ENCODE results near the gene VCL. TPM values are rescaled to one million over a fixed set of nuclear protein-coding genes. Genes with fewer than 3 reads are reported as not detected.

The VCL gene
- total RNA-seq, 1 donor from 2014 or later = 130 TPM

DNA sequence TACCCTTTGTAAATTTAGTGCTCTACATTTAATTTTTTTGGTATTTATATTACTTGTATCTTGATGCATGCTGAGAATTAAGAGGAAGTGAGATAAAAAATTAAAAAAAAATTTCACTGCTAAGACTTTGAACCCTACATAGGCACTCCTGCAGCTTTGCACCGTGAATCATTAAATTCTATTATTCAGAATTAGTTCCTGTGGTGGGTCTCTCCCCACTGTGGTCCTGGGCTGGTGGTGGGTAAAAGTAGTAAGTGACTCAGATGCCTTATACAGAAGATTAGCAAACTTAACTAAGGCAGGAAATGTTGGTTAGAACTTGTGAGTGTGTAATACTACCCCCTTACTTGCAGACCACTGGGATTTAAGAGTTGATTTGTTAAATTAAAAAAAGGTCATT, 80.1 kb downstream of the VCL start:
- no peak for DNase-seq

DNA sequence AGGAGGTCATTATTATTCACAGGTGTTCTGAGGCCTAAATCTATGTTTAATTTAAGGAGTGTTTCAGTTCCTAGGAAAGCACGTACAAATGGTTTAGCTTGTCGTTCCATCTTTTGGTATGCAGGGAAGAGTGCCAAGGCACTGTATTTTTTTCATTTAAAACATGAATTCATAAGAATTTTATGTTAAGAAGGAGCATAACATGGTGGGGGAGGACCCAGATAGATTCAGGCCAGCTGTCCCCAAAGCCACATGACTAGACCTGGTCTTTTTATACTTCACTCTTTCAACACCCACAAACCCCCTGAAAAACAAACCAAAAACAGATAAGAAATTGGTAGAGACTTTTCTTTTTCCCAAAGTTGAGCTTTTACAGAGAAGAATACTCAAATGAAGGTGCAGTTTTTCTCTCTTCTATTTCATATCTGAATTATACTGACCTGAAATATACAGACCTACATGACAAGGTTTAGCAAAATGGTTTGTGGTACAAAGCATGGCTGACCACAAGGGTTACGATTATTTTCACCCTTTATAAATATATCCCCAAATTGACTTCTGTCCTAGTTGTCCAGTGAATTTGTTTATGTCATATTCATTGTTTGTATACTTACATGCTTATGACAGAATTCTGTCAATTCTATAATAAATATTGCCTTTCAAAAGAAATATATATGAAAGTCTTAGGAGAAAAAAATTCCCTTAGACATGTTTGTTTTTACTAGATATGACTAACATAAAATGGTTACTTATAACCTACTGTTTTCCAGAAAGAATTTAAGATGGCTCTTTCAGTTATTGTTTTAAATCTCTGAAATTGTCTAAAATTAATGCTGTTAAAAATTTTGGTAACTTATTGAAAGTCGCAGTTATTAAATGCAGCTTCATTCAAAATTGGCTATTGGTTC, 81.4 kb downstream of the VCL start:
- DNase-seq = no peak

DNA sequence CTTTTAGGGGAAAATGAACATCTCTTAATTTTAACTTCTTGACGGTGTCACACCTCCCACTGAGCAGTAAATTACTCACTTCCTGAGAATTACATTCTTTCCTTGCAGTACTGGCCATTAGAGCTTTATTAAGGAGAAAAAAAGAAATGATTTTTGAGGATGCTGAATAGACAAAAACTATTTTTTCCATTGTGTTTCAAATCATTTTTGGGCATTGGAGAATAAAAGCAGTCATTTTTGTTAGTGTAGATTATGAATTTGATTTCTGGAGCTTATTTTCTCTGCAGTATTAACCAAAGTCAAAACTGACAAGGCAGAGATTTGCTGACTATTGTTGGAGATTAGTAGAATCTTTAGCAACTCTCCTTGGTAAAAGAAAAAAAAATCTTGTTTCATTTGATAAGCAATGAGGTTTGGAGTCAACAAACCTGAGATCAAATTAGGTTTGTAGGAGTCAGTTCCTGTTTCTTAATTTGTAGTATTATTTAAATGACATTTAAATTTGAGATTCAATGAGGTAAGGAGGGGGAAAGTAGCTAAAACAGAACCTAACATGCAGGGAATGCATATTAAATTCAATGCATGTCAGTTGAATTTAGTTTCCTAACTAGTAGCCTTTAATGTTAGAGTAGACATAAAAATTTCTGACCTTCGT, 82.1 kb downstream of the VCL start:
- DNase-seq = no peak

DNA sequence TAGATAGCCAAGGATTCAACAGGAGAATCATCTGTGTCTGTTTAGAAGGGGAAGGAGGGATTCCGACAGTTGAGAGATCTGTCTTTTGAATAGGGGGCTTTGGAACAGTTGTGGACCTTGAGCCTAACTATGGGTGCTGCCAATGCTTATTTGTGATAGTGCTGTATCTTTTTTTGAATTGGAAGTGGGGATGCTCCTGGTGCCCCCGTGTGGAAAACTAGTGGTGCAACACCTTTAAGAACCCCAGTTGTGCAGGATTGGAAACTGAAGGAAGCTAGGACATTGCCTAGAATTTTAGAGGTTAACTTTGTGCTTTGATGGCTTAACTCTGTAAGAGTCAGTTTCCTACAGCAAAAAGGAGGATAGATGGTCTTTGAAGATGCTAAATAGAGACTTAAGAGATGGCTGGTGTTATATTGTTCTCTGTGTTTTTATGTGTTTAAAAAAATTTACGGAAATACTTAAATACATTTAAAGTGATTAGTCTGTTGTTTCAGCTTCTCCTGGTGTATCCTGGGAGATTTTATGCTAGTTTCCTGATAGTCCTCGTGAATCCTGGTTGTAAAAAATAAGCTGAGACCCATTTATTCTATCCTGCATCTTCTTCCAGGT, 83.4 kb downstream of the VCL start:
- DNase-seq = peak; percentile 43

DNA sequence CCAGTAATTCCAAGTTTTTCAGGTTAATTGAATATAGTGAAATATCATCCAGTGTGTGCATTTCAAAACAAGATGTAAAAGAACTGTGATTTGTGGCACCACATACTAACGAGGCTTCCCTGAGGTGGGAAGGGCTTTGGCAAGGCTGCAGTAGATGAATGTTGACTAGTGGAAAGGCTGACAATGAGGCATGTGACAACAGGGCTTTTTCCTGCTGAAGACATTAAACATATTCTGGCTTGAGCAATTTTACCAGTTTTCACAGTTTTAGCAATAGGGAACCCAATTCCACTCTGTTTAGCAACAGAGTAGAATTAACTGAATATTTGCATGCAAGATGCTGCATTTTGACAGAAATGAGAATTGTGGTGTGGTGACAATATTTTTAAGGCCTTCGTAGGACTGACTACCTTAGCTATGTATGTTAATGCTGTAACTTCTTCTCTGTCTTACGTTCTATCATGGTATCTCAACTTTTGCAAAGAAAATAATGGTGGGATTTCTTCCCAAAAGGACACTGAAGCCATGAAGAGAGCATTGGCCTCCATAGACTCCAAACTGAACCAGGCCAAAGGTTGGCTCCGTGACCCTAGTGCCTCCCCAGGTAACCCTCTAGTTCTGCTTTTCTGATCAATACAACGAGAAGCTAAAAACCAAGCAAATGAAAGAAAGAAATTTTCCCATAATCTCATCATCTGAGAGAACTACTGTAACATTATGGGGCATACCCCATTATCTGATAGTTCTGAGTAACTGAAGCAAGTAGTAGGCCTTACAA, 84.2 kb downstream of the VCL start:
- no peak for DNase-seq

DNA sequence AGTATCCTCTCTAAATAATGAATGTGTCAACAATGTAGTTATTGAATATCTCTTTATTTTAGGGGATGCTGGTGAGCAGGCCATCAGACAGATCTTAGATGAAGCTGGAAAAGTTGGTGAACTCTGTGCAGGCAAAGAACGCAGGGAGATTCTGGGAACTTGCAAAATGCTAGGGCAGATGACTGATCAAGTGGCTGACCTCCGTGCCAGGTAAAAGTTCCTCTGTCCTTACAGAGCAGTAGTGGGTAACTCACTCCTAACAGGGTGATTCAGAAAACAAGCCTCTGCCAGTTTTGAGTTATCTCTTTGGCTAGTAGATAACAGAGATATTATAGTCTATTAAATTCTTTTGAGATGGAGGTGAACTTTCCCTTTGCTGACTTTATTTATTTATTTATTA, 85.4 kb downstream of the VCL start:
- DNase-seq = no peak

DNA sequence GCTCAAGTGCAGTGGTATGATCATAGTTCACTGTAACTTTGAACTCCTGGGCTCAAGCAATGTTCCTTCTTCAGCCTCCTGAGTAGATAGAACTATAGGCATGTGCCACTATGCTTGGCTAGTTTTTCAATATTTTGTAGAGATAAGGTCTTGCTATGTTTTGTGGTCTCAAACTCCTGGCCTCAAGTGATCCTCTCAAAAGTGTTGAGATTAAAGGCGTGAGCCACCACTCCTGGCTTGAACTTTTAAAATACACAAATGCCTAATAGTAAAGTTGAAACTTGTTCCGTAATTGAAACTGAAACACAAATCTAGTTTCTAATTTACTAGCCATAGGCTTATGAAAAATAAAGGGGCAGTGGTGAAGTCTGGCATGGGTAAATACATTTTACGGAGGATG, 87.0 kb downstream of the VCL start:
- DNase-seq = no peak

DNA sequence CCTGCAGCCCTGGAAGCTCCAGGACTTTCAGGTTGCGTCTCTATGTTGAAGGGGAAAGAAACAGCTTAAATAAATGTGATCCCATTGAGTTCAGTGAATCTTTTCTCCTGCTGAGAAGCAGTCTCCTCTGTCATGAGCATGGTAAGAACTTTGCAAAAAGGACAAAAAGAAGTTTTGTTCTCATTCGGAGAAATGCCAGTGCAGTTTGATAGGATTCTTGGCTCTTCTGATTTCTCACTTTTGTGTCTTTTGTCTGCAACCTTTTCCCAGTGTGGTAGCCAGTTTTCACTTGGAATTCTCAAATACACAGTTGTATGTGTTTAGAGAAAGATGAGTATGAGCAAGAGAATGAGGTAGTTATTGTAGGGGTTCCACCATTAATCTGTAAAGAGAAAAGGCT, 88.4 kb downstream of the VCL start:
- DNase-seq = no peak

DNA sequence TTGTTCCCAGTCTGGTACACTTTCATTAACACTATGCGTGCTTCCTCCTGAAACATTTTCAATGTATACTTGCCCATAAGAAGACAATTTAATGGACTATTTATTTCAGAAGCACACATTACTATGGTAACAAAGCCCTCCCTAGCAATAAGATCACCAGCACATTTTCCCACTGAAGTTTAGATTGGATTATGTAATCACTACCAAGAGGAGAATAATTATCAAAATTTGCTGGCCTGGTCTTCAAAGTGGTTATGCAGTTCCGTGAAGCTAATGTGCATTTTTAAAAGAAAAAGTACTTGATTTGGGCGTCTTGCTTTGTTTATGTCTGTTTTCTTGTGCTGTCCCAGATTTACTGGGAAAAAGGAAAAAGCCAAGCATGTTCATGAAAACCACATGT, 90.8 kb downstream of the VCL start:
- DNase-seq = peak; percentile 47

DNA sequence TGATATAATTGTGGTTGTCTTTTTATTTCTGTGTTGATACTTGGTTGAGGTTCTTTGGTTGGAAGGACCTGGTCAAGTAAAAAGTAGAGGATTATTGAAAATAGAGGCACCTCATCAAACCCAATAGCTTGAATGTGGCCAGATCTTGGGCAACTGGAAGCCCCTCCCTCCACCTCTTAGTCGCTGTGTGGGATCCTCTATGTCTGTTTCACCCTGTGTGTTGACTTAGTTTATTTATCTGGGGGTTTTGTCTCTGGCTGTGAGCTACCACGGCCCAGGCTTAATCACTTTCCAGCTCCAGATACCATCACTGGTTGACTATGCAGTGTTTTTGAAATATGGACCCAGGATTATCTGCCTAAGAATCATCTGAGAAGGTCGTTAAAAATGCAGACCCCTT, 94.5 kb downstream of the VCL start:
- no peak for DNase-seq

DNA sequence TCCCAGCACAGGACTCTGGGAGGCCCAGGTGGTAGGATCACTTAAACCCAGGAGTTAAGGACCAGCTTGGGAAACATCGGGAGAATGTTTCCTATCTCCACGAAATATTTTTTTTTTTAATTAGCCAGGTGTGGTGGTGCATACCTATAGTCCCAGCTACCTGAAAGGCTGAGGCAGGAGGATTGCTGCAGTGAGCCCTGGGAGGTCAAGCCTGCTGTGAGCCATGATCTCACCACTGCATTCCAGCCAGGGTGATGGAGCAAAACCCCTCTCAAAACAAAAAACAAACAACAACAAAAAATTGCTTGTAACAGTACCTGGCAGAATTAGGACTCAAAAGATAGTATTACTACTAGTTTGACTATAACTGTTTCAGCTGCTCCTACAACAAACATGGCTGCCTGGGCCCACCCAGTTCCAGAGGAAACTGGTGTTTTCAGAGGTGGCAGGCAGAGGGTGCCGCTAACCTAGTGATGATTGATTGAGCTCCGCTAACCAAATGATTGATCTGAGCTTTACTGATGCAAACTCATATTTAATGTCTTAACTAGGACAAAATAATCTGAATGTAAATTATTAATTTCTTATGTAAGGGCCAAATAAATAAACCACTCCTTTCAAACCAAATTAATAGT, 95.7 kb downstream of the VCL start:
- DNase-seq = no peak

DNA sequence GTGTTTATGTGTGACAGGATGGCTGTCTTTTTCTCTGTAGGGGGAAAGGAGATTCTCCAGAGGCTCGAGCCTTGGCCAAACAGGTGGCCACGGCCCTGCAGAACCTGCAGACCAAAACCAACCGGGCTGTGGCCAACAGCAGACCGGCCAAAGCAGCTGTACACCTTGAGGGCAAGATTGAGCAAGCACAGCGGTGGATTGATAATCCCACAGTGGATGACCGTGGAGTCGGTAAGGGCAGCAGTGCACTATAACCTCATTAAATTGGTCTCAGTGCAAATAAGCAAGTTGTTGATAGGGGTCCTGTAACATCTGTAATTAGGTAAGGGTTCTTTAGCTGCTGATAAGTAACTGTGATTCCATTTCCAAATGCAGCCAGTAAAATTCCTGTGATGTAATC, 96.3 kb downstream of the VCL start:
- no peak for DNase-seq

DNA sequence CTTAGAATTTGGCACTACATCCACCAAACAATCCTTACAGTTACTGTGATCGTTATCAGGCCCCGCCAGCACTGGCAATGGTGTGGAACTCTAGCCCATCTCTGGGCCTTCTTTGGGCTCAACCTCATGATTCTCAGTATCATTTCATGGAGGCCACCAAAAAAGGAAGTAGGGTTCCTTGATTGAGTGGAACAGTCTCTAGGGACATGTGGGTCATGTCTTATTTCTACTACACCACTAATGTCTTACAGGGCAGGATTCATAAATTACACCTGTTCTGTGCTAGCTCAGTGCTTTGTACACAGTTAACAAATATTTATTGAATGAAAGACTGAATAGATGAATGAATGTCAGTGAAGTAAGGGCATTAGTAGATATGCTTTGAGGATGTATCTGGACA, 98.9 kb downstream of the VCL start:
- DNase-seq = no peak

DNA sequence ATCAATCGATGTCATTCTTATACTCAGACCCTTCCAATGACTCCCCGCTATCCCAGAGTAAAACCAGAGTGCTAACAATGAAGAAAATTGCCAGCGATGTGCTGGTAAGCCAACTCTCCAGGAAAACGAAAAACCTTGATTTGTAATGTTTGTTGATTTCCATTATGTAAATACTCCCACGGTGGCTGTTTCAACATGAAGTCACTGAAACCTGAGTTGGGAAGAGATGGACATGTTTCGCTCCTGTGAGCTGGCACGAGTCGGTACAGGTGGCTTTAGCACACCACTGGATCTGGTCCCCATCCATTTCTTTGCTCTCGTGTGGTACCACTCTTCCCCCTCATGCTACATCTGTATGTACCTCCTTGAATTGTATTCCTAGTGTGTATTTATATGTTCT, 99.9 kb downstream of the VCL start:
- DNase-seq = no peak

DNA sequence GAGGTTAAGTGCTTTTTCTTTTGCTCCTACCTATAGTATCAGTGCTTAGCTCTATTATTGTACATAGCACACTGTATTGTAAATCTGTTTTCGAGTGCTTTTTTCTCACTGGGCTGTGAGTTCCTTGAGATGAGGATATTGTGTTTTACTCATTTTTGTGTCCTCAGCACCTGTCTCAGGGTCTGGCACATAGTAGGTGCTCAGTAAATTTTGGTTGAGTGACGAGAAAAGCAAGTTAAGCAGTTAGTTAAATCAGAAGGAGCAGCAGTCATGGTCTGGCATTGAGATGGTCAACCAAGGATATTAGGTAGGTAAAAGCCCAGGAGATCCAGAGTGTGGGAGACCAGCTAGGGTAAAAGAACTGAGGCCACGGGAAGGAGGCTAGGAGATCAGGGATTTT, 101.5 kb downstream of the VCL start:
- no peak for DNase-seq

DNA sequence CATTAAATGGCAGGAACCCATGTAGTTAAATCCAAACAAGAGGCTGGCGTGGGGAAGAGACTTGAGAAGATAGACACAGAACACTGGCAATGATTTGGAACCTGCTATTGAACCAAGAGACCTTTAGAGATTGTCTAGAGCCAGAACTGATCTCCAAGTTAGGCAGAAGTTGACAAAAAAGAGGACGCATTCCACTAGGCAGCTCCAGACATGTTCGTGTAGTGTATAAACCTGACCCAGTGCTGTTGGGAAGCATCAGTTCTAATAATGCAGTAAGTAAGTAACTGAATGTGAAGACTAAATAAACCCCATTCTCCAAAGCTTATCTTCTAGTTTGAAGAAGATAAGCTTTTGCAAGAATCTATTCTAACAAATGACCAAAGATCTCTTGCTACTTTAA, 101.9 kb downstream of the VCL start:
- DNase-seq = no peak

DNA sequence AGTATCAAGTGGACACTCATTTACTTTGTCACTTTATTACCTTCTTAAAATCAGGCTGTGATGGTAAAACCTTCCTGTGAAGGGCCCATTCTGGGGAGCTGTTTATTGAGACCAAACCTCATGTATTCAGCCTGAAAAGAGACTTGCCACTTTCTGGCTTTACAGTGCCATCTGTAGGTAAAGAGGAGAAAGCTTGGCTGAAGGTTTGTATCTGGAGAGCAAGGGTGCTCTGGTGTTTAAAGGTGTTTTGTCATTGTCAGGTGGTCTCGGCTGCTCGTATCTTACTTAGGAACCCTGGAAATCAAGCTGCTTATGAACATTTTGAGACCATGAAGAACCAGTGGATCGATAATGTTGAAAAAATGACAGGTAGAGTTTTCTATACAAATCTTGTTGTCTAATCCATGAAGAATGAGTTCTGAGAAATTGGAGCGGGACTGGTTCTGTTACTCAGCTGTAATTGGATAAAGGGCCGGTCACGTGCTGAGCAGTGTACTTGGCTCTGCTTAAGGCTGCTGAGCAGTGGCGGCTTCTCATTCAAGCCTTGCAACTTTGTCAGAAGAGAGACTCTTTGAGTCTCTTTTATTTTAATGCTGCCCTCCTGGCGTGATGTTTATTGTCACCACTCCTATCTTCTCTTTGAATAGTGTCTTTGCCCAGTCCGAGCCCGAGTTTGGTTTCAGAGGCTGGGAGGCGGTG, 105.8 kb downstream of the VCL start:
- no peak for DNase-seq

DNA sequence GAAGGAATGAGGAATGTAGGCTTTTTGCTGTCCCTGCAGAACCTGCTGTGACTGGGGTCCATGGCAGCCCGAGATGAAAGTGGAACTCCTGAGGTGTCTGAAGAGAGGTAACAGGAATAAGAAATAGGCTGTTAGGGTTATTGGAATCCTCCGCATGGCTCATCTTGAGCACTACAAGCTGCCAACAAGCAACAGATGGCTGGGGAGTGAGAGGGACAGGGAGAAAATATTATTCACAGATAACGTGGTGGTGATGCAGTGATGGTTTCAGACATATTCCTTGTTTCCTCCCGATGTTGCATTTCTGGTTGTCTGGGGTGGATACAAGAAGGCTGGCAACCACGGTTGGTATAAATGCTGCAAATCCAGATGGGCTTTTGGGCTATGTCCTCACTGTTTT, 106.6 kb downstream of the VCL start:
- no peak for DNase-seq

DNA sequence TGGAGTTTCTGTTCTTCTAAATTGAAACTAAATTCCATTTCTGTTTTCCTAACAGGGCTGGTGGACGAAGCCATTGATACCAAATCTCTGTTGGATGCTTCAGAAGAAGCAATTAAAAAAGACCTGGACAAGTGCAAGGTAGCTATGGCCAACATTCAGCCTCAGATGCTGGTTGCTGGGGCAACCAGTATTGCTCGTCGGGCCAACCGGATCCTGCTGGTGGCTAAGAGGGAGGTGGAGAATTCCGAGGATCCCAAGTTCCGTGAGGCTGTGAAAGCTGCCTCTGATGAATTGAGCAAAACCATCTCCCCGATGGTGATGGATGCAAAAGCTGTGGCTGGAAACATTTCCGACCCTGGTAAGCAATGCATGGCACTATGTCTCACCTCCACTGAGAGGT, 107.1 kb downstream of the VCL start:
- DNase-seq = no peak

DNA sequence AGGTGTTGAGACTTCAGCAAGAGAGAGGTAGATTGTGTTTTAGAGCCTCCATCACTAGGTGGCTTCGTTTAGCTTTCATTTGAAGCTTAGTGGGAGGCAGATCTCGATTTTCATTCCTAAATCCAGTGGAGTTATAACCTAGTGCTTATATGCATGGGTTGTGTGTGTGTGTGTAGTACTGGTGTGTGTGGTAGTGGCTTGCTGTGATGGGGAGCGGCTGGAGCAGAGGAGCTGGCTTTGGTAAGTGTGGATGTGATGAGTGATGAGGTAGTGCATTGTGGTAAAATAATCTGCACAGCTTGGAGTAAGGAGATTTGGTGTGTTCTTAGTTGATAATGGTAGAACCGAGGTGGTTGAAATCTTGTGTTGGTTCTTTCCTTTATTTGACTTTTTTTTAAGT, 109.5 kb downstream of the VCL start:
- DNase-seq = no peak

DNA sequence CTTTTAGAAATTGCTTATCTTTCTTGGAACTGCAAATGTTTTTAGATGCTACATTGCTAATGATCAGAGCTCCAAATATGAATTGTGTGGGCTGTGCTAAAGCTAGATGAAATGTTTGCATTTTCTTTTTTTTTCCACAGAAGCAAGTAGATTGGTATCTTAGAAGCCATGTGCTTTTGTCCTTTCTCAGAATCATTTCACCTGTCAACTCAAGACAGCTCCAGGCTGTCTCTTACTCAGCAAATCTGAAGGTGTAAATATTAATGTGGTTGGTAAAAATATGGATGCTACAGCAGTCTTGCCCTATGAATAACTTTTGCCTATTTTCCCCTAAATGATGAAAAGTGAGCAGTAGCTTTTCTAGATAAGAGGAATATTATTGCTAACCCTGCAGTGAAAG, 111.5 kb downstream of the VCL start:
- DNase-seq = no peak

DNA sequence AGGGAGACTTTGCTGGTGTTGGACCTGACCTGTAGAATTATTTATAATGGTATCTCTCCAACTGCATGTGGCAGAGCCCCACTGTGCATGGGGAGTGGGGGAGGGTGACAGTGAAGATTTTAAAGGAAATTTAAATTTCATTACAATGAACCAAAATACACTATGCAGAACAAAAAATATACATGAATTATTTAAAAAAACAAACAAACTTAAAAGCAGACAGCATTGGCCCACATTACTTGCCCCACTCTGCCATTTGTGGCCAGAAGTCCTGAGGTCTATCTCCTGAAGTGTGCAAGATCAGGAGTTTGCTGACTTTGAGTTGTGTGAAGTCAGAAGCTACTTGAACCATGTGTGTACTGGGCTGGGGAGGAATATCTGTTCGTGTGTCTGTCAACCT, 112.2 kb downstream of the VCL start:
- DNase-seq = no peak

Data from skin of body (tissue), 2 donors.